GM12878 (cell line): ENCODE data around the gene CFAP90. TPM values are rescaled to one million over a fixed set of nuclear protein-coding genes. Genes with fewer than 3 reads are reported as not detected.

Source experiments
- ATAC-seq: fragments of 200-7000 bp; cut with Tn5 transposase; 3 replicates; pipeline ENCODE4 v1.9.1; 2020; ENCODE audit warnings: mild to moderate bottlenecking, moderate library complexity
- BruUV-seq: library from RNA; stranded (reverse); fragments of 400-500 nt; replicated peaks from 2 replicates; lab custom pipeline; 2021; lab: Mats Ljungman, UMichigan
- CTCF ChIA-PET: fragments of 300-600 bp; sonication (Branson Sonifier 250); formaldehyde crosslinking; extraction: SDS; loops from one replicate; lab custom pipeline; 2021; ENCODE audit warnings: inconsistent platforms; lab: Yijun Ruan, JAX
- POLR2A ChIA-PET: fragments of 350-600 bp; formaldehyde crosslinking; extraction: SDS; loops from one replicate; lab custom pipeline; 2021; ENCODE audit warnings: inconsistent platforms; lab: Charles Lee
- RAD21 ChIA-PET: fragments of 300-600 bp; sonication (Branson Sonifier 250); formaldehyde crosslinking; loops from one replicate; lab custom pipeline; 2023; ENCODE audit warnings: antibody characterized with exemption; ENCODE audit not compliant: unreplicated experiment; lab: Charles Lee
- SMC1A ChIA-PET: fragments of 300-600 bp; sonication (Branson Sonifier 250); formaldehyde crosslinking; loops from one replicate; lab custom pipeline; 2023; ENCODE audit not compliant: unreplicated experiment, uncharacterized antibody; lab: Charles Lee
- DNase-seq: peaks from one replicate; pipeline ENCODE4 v3.0.0-alpha.2; 2011; ENCODE audit warnings: low read depth, low spot score
- FAIRE-seq: peaks from 3 replicates; lab custom pipeline; 2011; peaks lifted over from hg19 to GRCh38; lab: Jason Lieb, UNC
- H2AFZ ChIP-seq: 2 replicates; pipeline ENCODE4 v1.6.0; 2011; ENCODE audit warnings: low read depth, low read length, control low read depth; ENCODE audit not compliant: control insufficient read depth
- H3K27ac ChIP-seq: 2 replicates; pipeline ENCODE4 v1.5.1; 2011; ENCODE audit warnings: control low read depth; ENCODE audit not compliant: control insufficient read depth, insufficient read depth
- H3K27me3 ChIP-seq, 2 experiments: replicated peaks in 1 of 2; 2 replicates each; pipeline versions ENCODE4 v1.6.0 to v1.6.1; 2011; ENCODE audit warnings: low read length in 1 of 2; ENCODE audit not compliant: control insufficient read depth in 2 of 2, insufficient read depth in 2 of 2
- H3K36me3 ChIP-seq, 2 experiments: 2 replicates each; pipeline ENCODE4 v1.5.1; 2011; ENCODE audit warnings: low read length in 1 of 2; ENCODE audit not compliant: control insufficient read depth in 2 of 2, insufficient read depth in 2 of 2
- H3K4me1 ChIP-seq: 2 replicates; pipeline ENCODE4 v1.6.1; 2011; ENCODE audit warnings: mild to moderate bottlenecking, low read length, moderate library complexity, mixed read lengths; ENCODE audit not compliant: control insufficient read depth, insufficient read depth
- H3K4me2 ChIP-seq: 2 replicates; pipeline ENCODE4 v1.6.0; 2011; ENCODE audit warnings: control low read depth; ENCODE audit not compliant: control insufficient read depth, insufficient read depth
- H3K4me3 ChIP-seq: fragments of 200-600 bp; sonication (generic); 2 replicates; pipeline ENCODE4 v1.5.1; 2016
- H3K79me2 ChIP-seq: 2 replicates; pipeline ENCODE4 v1.6.0; 2011; ENCODE audit warnings: low read length; ENCODE audit not compliant: control insufficient read depth, insufficient read depth
- H3K9ac ChIP-seq: 2 replicates; pipeline ENCODE4 v1.8.0; 2011; ENCODE audit warnings: low read length, control low read depth, mixed read lengths; ENCODE audit not compliant: control insufficient read depth, insufficient read depth
- H3K9me3 ChIP-seq: replicated peaks from 3 replicates; pipeline ENCODE4 v1.5.1; 2011; ENCODE audit warnings: mild to moderate bottlenecking, low read length; ENCODE audit not compliant: control insufficient read depth, insufficient read depth
- H4K20me1 ChIP-seq: 2 replicates; pipeline ENCODE4 v1.6.0; 2011; ENCODE audit not compliant: control insufficient read depth, insufficient read depth
- FOXK2 ChIP-seq: fragments of 450-650 bp; IDR thresholded peaks from 2 replicates; pipeline ENCODE4 v1.6.1; 2017; ENCODE audit warnings: mild to moderate bottlenecking, moderate library complexity
- HDGF ChIP-seq: fragments of 450-650 bp; IDR thresholded peaks from 2 replicates; pipeline ENCODE4 v1.6.1; 2016; ENCODE audit warnings: antibody characterized with exemption
- IRF5 ChIP-seq: fragments of 450-650 bp; IDR thresholded peaks from 2 replicates; pipeline ENCODE4 v1.6.1; 2017; ENCODE audit warnings: borderline replicate concordance
- JUND ChIP-seq: IDR thresholded peaks from 2 replicates; pipeline ENCODE4 v1.6.1; 2012; ENCODE audit warnings: low read depth, mild to moderate bottlenecking, low read length, improper control_type of control experiment, moderate library complexity
- KAT2A ChIP-seq: conservative IDR thresholded peaks from 2 replicates; pipeline ENCODE4 v1.6.1; 2011; ENCODE audit warnings: low read depth, low read length; ENCODE audit not compliant: control insufficient read depth
- PAX8 ChIP-seq: fragments of 450-650 bp; IDR thresholded peaks from 2 replicates; pipeline ENCODE4 v1.6.1; 2017; ENCODE audit warnings: mild to moderate bottlenecking, moderate library complexity
- PBX3 ChIP-seq: IDR thresholded peaks from 2 replicates; pipeline ENCODE4 v1.6.1; 2011; ENCODE audit warnings: mild to moderate bottlenecking, low read depth, low read length, moderate library complexity; ENCODE audit not compliant: insufficient replicate concordance
- POU2F2 ChIP-seq: IDR thresholded peaks from 3 replicates; pipeline ENCODE4 v1.6.1; 2011; ENCODE audit warnings: low read depth, mild to moderate bottlenecking, low read length, borderline replicate concordance
- PRDM15 ChIP-seq: fragments of 450-650 bp; formaldehyde crosslinking; IDR thresholded peaks from 2 replicates; pipeline ENCODE4 v1.4.0; 2020; ENCODE audit warnings: mild to moderate bottlenecking, moderate library complexity
- SIN3A ChIP-seq: IDR thresholded peaks from 2 replicates; pipeline ENCODE4 v1.6.1; 2012; ENCODE audit warnings: low read depth, low read length, improper control_type of control experiment
- SREBF1 ChIP-seq: IDR thresholded peaks from 2 replicates; pipeline ENCODE4 v1.6.1; 2012; ENCODE audit warnings: mild to moderate bottlenecking, low read length
- SRF ChIP-seq, 2 experiments: IDR thresholded peaks; 2 replicates each; pipeline ENCODE4 v1.6.1; 2011; ENCODE audit warnings: low read depth in 2 of 2, low read length in 2 of 2, mild to moderate bottlenecking in 1 of 2, moderate library complexity in 1 of 2
- SUZ12 ChIP-seq: fragments of 200-600 bp; sonication (generic); IDR thresholded peaks from one replicate; pipeline ENCODE4 v1.6.1; 2018; ENCODE audit warnings: antibody characterized with exemption, mild to moderate bottlenecking; ENCODE audit not compliant: unreplicated experiment
- TAF1 ChIP-seq: IDR thresholded peaks from 2 replicates; pipeline ENCODE4 v1.6.1; 2011; ENCODE audit warnings: mild to moderate bottlenecking, low read depth, low read length, borderline replicate concordance
- WGBS: methylation state at CpG from one replicate; pipeline ENCODE4 v1.1.6; 2016; ENCODE audit warnings: low lambda C conversion rate; ENCODE audit not compliant: insufficient replicate concordance, insufficient coverage; ENCODE audit errors: missing lambda C conversion rate; 5-methylcytosine and 5-hydroxymethylcytosine counted together
- in situ Hi-C: fragments of 300-500 bp; cut with MboI; formaldehyde crosslinking; loops from 9 replicates; pipeline ENCODE4 v1.14.3; 2018; ENCODE audit warnings: mixed read lengths
- intact Hi-C: fragments of 100-400 bp; cut with micrococcal nuclease; formaldehyde crosslinking; loops from one replicate; pipeline ENCODE4 v1.14.2; 2022; ENCODE audit not compliant: unreplicated experiment
- polyA plus RNA-seq, 11 experiments: library from polyadenylated mRNA; depleted of rRNA in 4 of 11; unstranded in 6 of 11; stranded (reverse) in 5 of 11; fragments of >200 nt; fragmentation: Nextera tagmentation in 4 of 11; fragmentation: Illumina TruSeq in 1 of 11; extraction: Ambion mirVana in 4 of 11; extraction: Trizol in 1 of 11; gene quantifications; 1 replicate in 1 of 11; 2 replicates in 10 of 11; pipeline versions ENCODE4 v1.2.1 to v1.2.3, GENCODE V29; 2011 to 2016; ENCODE audit warnings: inconsistent platforms in 2 of 11, missing spikeins in 2 of 11, low read depth in 1 of 11
- total RNA-seq, 4 experiments: library from RNA; depleted of rRNA in 3 of 4; stranded (reverse); fragments of >200 nt in 3 of 4; fragmentation: Illumina TruSeq in 1 of 4; extraction: Trizol in 1 of 4; gene quantifications; 2 replicates each; pipeline versions ENCODE4 v1.2.1 to v1.2.3, GENCODE V29; 2013 to 2021
- TF ChIP-seq, protein P1 (sequence below): fragments of 450-650 bp; IDR thresholded peaks from 2 replicates; pipeline ENCODE4 v1.6.1; 2016; ENCODE audit warnings: mild to moderate bottlenecking
- TF ChIP-seq, protein P2 (sequence below), 3 experiments: IDR thresholded peaks in 2 of 3; conservative IDR thresholded peaks in 1 of 3; 2 replicates each; pipeline ENCODE4 v1.5.1; 2011; ENCODE audit warnings: low read depth in 3 of 3, low read length in 3 of 3, mild to moderate bottlenecking in 3 of 3, control low read depth in 2 of 3, moderate library complexity in 2 of 3, inconsistent platforms in 1 of 3, mixed read lengths in 1 of 3; ENCODE audit not compliant: control insufficient read depth in 2 of 3, insufficient read depth in 1 of 3; ENCODE audit errors: extremely low read depth in 1 of 3

Gene CFAP90
- total and polyA plus RNA-seq, 10 of the 15 experiments (the other 5 are each of a cell fraction or from before 2014, with no cell fraction given), result not detected

DNA sequence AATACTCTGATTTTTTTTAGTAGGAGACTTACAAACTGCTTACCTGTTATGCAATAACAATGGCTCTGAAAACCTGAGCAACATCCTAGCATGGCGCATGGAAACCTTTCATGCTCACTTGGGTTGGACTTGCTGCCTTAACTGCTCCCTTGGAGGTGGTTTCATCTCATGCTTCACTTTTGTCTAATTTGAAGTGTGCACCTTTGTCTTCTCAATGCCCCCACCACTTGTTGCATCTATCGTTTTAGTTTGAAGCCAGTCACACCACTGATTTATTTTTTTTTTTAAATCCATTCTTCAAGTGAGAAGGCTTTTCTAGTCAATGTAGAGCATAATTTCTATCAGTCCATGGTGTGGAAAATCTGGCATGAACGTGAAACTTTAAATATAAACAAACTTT is 63.2 kb downstream of the CFAP90 start:
- no peaks in the 10 kb centered on the region for H3K36me3 ChIP-seq
- TF ChIP-seq IRF5 (no peak), JUND (no peak), SUZ12 (no peak), POU2F2 (no peak), PBX3 (no peak), HDGF (no peak), SIN3A (no peak), KAT2A (no peak), SRF (IDR thresholded peaks at IDR 0.05; ENCODE audit: low read depth in 2 of 2, low read length in 2 of 2) (no peak), FOXK2 (no peak), PRDM15 (CRISPR knock-in tag) (no peak), SREBF1 (no peak), TAF1 (no peak), PAX8 (no peak)
- TF ChIP-seq, protein P1, sequence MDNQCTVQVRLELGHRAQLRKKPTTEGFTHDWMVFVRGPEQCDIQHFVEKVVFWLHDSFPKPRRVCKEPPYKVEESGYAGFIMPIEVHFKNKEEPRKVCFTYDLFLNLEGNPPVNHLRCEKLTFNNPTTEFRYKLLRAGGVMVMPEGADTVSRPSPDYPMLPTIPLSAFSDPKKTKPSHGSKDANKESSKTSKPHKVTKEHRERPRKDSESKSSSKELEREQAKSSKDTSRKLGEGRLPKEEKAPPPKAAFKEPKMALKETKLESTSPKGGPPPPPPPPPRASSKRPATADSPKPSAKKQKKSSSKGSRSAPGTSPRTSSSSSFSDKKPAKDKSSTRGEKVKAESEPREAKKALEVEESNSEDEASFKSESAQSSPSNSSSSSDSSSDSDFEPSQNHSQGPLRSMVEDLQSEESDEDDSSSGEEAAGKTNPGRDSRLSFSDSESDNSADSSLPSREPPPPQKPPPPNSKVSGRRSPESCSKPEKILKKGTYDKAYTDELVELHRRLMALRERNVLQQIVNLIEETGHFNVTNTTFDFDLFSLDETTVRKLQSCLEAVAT, result no peak
- TF ChIP-seq, protein P2, sequence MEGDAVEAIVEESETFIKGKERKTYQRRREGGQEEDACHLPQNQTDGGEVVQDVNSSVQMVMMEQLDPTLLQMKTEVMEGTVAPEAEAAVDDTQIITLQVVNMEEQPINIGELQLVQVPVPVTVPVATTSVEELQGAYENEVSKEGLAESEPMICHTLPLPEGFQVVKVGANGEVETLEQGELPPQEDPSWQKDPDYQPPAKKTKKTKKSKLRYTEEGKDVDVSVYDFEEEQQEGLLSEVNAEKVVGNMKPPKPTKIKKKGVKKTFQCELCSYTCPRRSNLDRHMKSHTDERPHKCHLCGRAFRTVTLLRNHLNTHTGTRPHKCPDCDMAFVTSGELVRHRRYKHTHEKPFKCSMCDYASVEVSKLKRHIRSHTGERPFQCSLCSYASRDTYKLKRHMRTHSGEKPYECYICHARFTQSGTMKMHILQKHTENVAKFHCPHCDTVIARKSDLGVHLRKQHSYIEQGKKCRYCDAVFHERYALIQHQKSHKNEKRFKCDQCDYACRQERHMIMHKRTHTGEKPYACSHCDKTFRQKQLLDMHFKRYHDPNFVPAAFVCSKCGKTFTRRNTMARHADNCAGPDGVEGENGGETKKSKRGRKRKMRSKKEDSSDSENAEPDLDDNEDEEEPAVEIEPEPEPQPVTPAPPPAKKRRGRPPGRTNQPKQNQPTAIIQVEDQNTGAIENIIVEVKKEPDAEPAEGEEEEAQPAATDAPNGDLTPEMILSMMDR (IDR thresholded peaks at IDR 0.05 in 2 of 3, conservative IDR thresholded peaks at IDR 0.05 in 1 of 3; ENCODE audit: control insufficient read depth in 2 of 3, extremely low read depth in 1 of 3, insufficient read depth in 1 of 3, low read depth in 3 of 3, low read length in 3 of 3), result no peak

More for the DNA sequence above, 63.2 kb downstream of the CFAP90 start:
- ATAC-seq (no peak), DNase-seq (no peak), FAIRE-seq (no peak)
- no peak overlapping the region for H2AFZ ChIP-seq
- no peak overlapping the region for H3K9ac ChIP-seq
- H3K79me2 ChIP-seq, result no peaks in the 10 kb centered on the region
- intact Hi-C loops, result no loop called here
- 68% methylated on average over 3 of the region's 3 CpGs for WGBS
- no peaks in the 10 kb centered on the region; a peak in 1 of 4 replicates for H3K27me3 ChIP-seq
- no peaks in the 10 kb centered on the region for H4K20me1 ChIP-seq
- no peak overlapping the region for H3K4me3 ChIP-seq
- no peaks in the 10 kb centered on the region; the same call in 1 of the 2 replicates for H3K4me1 ChIP-seq
- no peak overlapping the region for H3K27ac ChIP-seq
- ChIA-PET CTCF (no interaction called here), POLR2A (no interaction called here), SMC1A (no interaction called here), RAD21 (no interaction called here)
- in situ Hi-C loops, result no loop called here
- no peak overlapping the region for H3K4me2 ChIP-seq
- H3K9me3 ChIP-seq, result no peaks in the 10 kb centered on the region
- no TSS peak for BruUV-seq
